HepG2 (cell line): ENCODE data around the gene CHRNB2. TPM values are rescaled to one million over a fixed set of nuclear protein-coding genes. Genes with fewer than 3 reads are reported as not detected.

Source experiments
- ATAC-seq: fragments of 200-7000 bp; cut with Tn5 transposase; 3 replicates; pipeline ENCODE4 v1.9.1; 2020; ENCODE audit warnings: mild to moderate bottlenecking, moderate library complexity
- BruUV-seq: library from RNA; stranded (reverse); fragments of 400-500 nt; replicated peaks from 2 replicates; lab custom pipeline; 2021; lab: Mats Ljungman, UMichigan
- CTCF ChIA-PET: fragments of 300-600 bp; formaldehyde crosslinking; extraction: SDS; loops from one replicate; lab custom pipeline; 2021; ENCODE audit warnings: low total read pairs, inconsistent platforms, low intra/inter-chr PET ratio; lab: Yijun Ruan, JAX
- POLR2A ChIA-PET: fragments of 350-600 bp; sonication (Branson Sonifier 250); formaldehyde crosslinking; loops from one replicate; lab custom pipeline; 2020; ENCODE audit warnings: antibody characterized with exemption, inconsistent platforms; lab: Yijun Ruan, JAX
- DNase-seq: peaks from one replicate; pipeline ENCODE4 v3.0.0-alpha.2; 2015; ENCODE audit warnings: low spot score
- FAIRE-seq: peaks from 3 replicates; lab custom pipeline; 2011; peaks lifted over from hg19 to GRCh38; lab: Jason Lieb, UNC
- H2AFZ ChIP-seq: one replicate; pipeline ENCODE4 v1.6.1; 2011; ENCODE audit warnings: low read length, inconsistent platforms
- H3K27ac ChIP-seq: fragments of 300-600 bp; 3 replicates; pipeline ENCODE4 v1.8.0; 2011; ENCODE audit warnings: mixed run types, mild to moderate bottlenecking, mixed read lengths, low read length, inconsistent platforms; ENCODE audit not compliant: insufficient read depth; ENCODE audit errors: extremely low read length
- H3K27me3 ChIP-seq, 2 experiments: fragments of 200-600 bp in 1 of 2; 2 replicates in 1 of 2; 3 replicates in 1 of 2; pipeline versions ENCODE4 v1.6.0 to v1.8.0; 2011; ENCODE audit warnings: low read length in 2 of 2, mild to moderate bottlenecking in 2 of 2, moderate library complexity in 2 of 2, inconsistent platforms in 1 of 2; ENCODE audit not compliant: insufficient read depth in 2 of 2, control insufficient read depth in 1 of 2
- H3K36me3 ChIP-seq, 2 experiments: fragments of 200-600 bp in 1 of 2; replicated peaks in 1 of 2; 2 replicates in 1 of 2; 3 replicates in 1 of 2; pipeline versions ENCODE4 v1.5.1 to v1.8.0; 2011; ENCODE audit warnings: low read length in 2 of 2, inconsistent platforms in 1 of 2; ENCODE audit not compliant: insufficient read depth in 2 of 2, control insufficient read depth in 1 of 2
- H3K4me1 ChIP-seq: 2 replicates; pipeline ENCODE4 v1.5.1; 2012; ENCODE audit warnings: low read length, inconsistent platforms; ENCODE audit not compliant: insufficient read depth
- H3K4me2 ChIP-seq: 2 replicates; pipeline ENCODE4 v1.6.0; 2011; ENCODE audit warnings: low read depth, low read length, inconsistent platforms
- H3K4me3 ChIP-seq, 3 experiments: fragments of 200-600 bp in 1 of 3; sonication (generic), shearing (Covaris generic) in 1 of 3; replicated peaks in 1 of 3; 2 replicates each; pipeline ENCODE4 v1.5.1; 2011 to 2016; ENCODE audit warnings: low read length in 3 of 3, inconsistent platforms in 2 of 3, low read depth in 2 of 3, mild to moderate bottlenecking in 2 of 3, control low read depth in 1 of 3, mixed read lengths in 1 of 3; ENCODE audit not compliant: insufficient read depth in 1 of 3
- H3K79me2 ChIP-seq: one replicate; pipeline ENCODE4 v1.6.1; 2011; ENCODE audit warnings: low read length, inconsistent platforms; ENCODE audit not compliant: insufficient read depth
- H3K9ac ChIP-seq: 2 replicates; pipeline ENCODE4 v1.6.0; 2011; ENCODE audit warnings: mild to moderate bottlenecking, low read depth, low read length, inconsistent platforms; ENCODE audit not compliant: insufficient read depth
- H3K9me3 ChIP-seq: 2 replicates; pipeline ENCODE4 v1.5.1; 2012; ENCODE audit warnings: mild to moderate bottlenecking, low read length
- H4K20me1 ChIP-seq: 2 replicates; pipeline ENCODE4 v1.6.0; 2011; ENCODE audit warnings: inconsistent platforms, mild to moderate bottlenecking, low read length, moderate library complexity; ENCODE audit not compliant: insufficient read depth
- ARID2 ChIP-seq: sonication (generic); formaldehyde crosslinking; IDR thresholded peaks from 2 replicates; pipeline ENCODE4 v1.8.1; 2022; ENCODE audit warnings: mild to moderate bottlenecking, missing genetic modification reagents, borderline replicate concordance
- ETV5 ChIP-seq: IDR thresholded peaks from 2 replicates; pipeline ENCODE4 v1.6.1; 2018; ENCODE audit warnings: missing biosample characterization, missing genetic modification reagents, inconsistent platforms, borderline replicate concordance
- GATAD2A ChIP-seq: IDR thresholded peaks from 2 replicates; pipeline ENCODE4 v1.6.1; 2016
- GZF1 ChIP-seq: sonication (generic); formaldehyde crosslinking; IDR thresholded peaks from 2 replicates; pipeline ENCODE4 v1.5.1; 2020; ENCODE audit warnings: mild to moderate bottlenecking, missing genetic modification reagents
- MTF1 ChIP-seq: sonication (generic); formaldehyde crosslinking; IDR thresholded peaks from 2 replicates; pipeline ENCODE4 v1.5.0; 2020; ENCODE audit warnings: missing genetic modification reagents
- PRDM4 ChIP-seq: sonication (generic); formaldehyde crosslinking; IDR thresholded peaks from 2 replicates; pipeline ENCODE4 v1.9.0; 2021; ENCODE audit warnings: missing genetic modification reagents, borderline replicate concordance
- RAD21 ChIP-seq: fragments of 450-650 bp; formaldehyde crosslinking; IDR thresholded peaks from 2 replicates; pipeline ENCODE4 v1.5.0; 2020; ENCODE audit warnings: mild to moderate bottlenecking
- SALL1 ChIP-seq: sonication (generic); formaldehyde crosslinking; IDR thresholded peaks from 2 replicates; pipeline ENCODE4 v1.8.0; 2022; ENCODE audit warnings: mild to moderate bottlenecking, missing genetic modification reagents
- SOX13 ChIP-seq, 3 experiments: fragments of 450-650 bp in 1 of 3; sonication (generic) in 1 of 3; formaldehyde crosslinking in 1 of 3; IDR thresholded peaks in 2 of 3; conservative IDR thresholded peaks in 1 of 3; 2 replicates each; pipeline versions ENCODE4 v1.5.0 to v1.6.1; 2016 to 2020; ENCODE audit warnings: antibody characterized with exemption in 1 of 3, mild to moderate bottlenecking in 1 of 3, missing compliant biosample characterization in 1 of 3, missing genetic modification reagents in 1 of 3, moderate library complexity in 1 of 3
- ZFX ChIP-seq: sonication (generic); formaldehyde crosslinking; IDR thresholded peaks from 2 replicates; pipeline ENCODE4 v1.4.0; 2020; ENCODE audit warnings: mild to moderate bottlenecking, low read depth, missing genetic modification reagents, moderate library complexity
- ZNF670 ChIP-seq: sonication (generic); formaldehyde crosslinking; IDR thresholded peaks from 2 replicates; pipeline ENCODE4 v1.8.0; 2022; ENCODE audit warnings: mild to moderate bottlenecking, missing genetic modification reagents, borderline replicate concordance
- ZNF850 ChIP-seq: sonication (generic); formaldehyde crosslinking; conservative IDR thresholded peaks from 2 replicates; pipeline ENCODE4 v1.9.0; 2021; ENCODE audit warnings: mild to moderate bottlenecking, missing genetic modification reagents
- ZSCAN30 ChIP-seq: sonication (generic); formaldehyde crosslinking; IDR thresholded peaks from 2 replicates; pipeline ENCODE4 v1.5.0; 2020; ENCODE audit warnings: mild to moderate bottlenecking, missing genetic modification reagents
- WGBS: methylation state at CpG from one replicate; pipeline ENCODE4 v1.1.6; 2017; ENCODE audit warnings: low lambda C conversion rate; 5-methylcytosine and 5-hydroxymethylcytosine counted together
- in situ Hi-C: cut with HindIII; loops from 2 replicates; pipeline ENCODE4 v1.10.0; 2017; ENCODE audit warnings: low pct_unique_long_range_greater_than_20kb; ENCODE audit not compliant: extremely low pct_ligation_motif_present
- intact Hi-C: fragments of 100-400 bp; cut with micrococcal nuclease; formaldehyde crosslinking; loops from one replicate; pipeline ENCODE4 v1.10.0; 2022; ENCODE audit not compliant: unreplicated experiment
- polyA plus RNA-seq, 8 experiments: library from polyadenylated mRNA; depleted of rRNA in 3 of 8; stranded (reverse) in 7 of 8; unstranded in 1 of 8; fragments of >200 nt; fragmentation: Illumina TruSeq in 4 of 8; extraction: Trizol in 4 of 8; gene quantifications; 2 replicates each; pipeline versions ENCODE4 v1.2.1 to v1.2.3, GENCODE V29; 2011 to 2016; ENCODE audit warnings: low read depth in 4 of 8, missing spikeins in 1 of 8, mixed read lengths in 1 of 8; ENCODE audit not compliant: insufficient read depth in 1 of 8
- total RNA-seq, 5 experiments: library from RNA; depleted of rRNA; stranded (reverse); fragments of >200 nt; fragmentation: Illumina TruSeq; extraction: Trizol; gene quantifications; 2 replicates each; pipeline ENCODE4 v1.2.3, GENCODE V29; 2016; ENCODE audit warnings: low read depth in 1 of 5
- TF ChIP-seq, protein P1 (sequence below): sonication (generic); formaldehyde crosslinking; IDR thresholded peaks from 2 replicates; pipeline ENCODE4 v1.4.0; 2020; ENCODE audit warnings: missing genetic modification reagents
- TF ChIP-seq, protein P2 (sequence below): sonication (generic); formaldehyde crosslinking; IDR thresholded peaks from 2 replicates; pipeline ENCODE4 v1.8.1; 2023; ENCODE audit warnings: mild to moderate bottlenecking, moderate library complexity, missing genetic modification reagents
- TF ChIP-seq, protein P3 (sequence below): sonication (generic); formaldehyde crosslinking; IDR thresholded peaks from 2 replicates; pipeline ENCODE4 v1.8.0; 2022; ENCODE audit warnings: low read depth, missing genetic modification reagents

Gene CHRNB2
- total and polyA plus RNA-seq, 2 of the 13 experiments (the other 11 are each of a cell fraction or from before 2014, with no cell fraction given): 0.03 to 0.07 TPM

GRCh38 chr1:154559466-154560044 is 8.0 kb upstream of the CHRNB2 start:
- Histone ChIP-seq H4K20me1 (no peaks in the 10 kb centered on the region; the same call in 1 of the 2 replicates), H3K36me3 (peaks cover 10 to 16% of the 10 kb centered on the region in 2 experiments), H3K9me3 (no peaks in the 10 kb centered on the region), H3K4me3 (peak overlapping the region; percentile 19 to 91 (median 59)), H3K27me3 (no peaks in the 10 kb centered on the region; a peak in 1 of 5 replicates), H3K79me2 (peaks cover 32% of the 10 kb centered on the region), H3K27ac (peak overlapping the region; percentile 76), H3K4me1 (peaks cover 34% of the 10 kb centered on the region), H3K9ac (peak overlapping the region; percentile 66), H3K4me2 (peak overlapping the region; percentile 94), H2AFZ (peak overlapping the region; percentile 29)
- ATAC-seq (peak; percentile 84), FAIRE-seq (peak; percentile 86), DNase-seq (peak; percentile 85)
- POLR2A ChIA-PET: interaction anchor here (0.6 to 1.1 kb wide), 13 partner anchors 8 to 714 kb away, joined by 3 to 6 read pairs (median 4); partner anchors contain the start of genes CHRNB2, CLK2 and ZBTB7B
- intact Hi-C loops (loop anchor here (1.0 to 5.0 kb wide), 6 partner anchors 25 to 443 kb away; partner anchors contain the start of genes ADAR and ZBTB7B), in situ Hi-C loops (loop anchor here (10.0 kb wide), 2 partner anchors 205 to 315 kb away; partner anchors contain the start of gene KCNN3)
- no TSS peak for BruUV-seq
- CTCF ChIA-PET: interaction anchor here (1.6 to 2.4 kb wide), 3 partner anchors 69 to 201 kb away, joined by 3 to 13 read pairs (median 9); no protein-coding TSS in a partner anchor
- WGBS: 5% methylated on average over 11 of the region's 13 CpGs
- TF ChIP-seq RAD21 (CRISPR knock-in tag): peak; percentile 91
- no peak for TF ChIP-seq SALL1 (CRISPR knock-in tag)
- no peak for TF ChIP-seq MTF1 (CRISPR knock-in tag)
- TF ChIP-seq, protein P1, sequence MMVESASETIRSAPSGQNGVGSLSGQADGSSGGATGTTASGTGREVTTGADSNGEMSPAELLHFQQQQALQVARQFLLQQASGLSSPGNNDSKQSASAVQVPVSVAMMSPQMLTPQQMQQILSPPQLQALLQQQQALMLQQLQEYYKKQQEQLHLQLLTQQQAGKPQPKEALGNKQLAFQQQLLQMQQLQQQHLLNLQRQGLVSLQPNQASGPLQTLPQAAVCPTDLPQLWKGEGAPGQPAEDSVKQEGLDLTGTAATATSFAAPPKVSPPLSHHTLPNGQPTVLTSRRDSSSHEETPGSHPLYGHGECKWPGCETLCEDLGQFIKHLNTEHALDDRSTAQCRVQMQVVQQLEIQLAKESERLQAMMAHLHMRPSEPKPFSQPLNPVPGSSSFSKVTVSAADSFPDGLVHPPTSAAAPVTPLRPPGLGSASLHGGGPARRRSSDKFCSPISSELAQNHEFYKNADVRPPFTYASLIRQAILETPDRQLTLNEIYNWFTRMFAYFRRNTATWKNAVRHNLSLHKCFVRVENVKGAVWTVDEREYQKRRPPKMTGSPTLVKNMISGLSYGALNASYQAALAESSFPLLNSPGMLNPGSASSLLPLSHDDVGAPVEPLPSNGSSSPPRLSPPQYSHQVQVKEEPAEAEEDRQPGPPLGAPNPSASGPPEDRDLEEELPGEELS: no peak
- no peak for TF ChIP-seq SOX13 (IDR thresholded peaks at IDR 0.05)
- TF ChIP-seq SOX13 (CRISPR knock-in tag; conservative IDR thresholded peaks at IDR 0.05 in 1 of 2, IDR thresholded peaks at IDR 0.05 in 1 of 2): no peak; a peak in 1 of 4 replicates
- TF ChIP-seq ARID2 (CRISPR knock-in tag): no peak
- TF ChIP-seq PRDM4: no peak
- TF ChIP-seq, protein P2, sequence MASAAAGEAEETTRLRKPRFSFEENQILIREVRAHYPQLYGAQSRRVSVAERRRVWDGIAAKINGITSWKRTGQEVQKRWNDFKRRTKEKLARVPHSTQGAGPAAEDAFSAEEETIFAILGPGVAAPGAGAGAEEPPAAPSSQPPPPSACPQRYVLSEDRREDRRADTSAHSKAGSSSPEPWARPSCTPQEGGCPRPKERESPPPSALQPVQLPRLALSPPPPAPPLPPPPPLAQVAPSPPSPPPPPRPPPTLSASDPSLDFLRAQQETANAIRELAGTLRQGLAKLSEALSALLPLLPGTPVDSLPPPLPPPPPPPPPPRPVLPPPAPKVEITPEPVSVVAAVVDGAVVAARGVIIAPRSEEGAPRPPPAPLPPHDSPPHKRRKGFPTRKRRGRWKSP (CRISPR knock-in tag): no peak
- no peak for TF ChIP-seq ZNF850 (CRISPR knock-in tag)
- TF ChIP-seq ZSCAN30 (CRISPR knock-in tag): no peak
- TF ChIP-seq GZF1 (CRISPR knock-in tag): no peak
- TF ChIP-seq ETV5 (CRISPR knock-in tag): 0 out of 2 replicates have a peak, but pooled peaks have one; percentile 14
- TF ChIP-seq, protein P3, sequence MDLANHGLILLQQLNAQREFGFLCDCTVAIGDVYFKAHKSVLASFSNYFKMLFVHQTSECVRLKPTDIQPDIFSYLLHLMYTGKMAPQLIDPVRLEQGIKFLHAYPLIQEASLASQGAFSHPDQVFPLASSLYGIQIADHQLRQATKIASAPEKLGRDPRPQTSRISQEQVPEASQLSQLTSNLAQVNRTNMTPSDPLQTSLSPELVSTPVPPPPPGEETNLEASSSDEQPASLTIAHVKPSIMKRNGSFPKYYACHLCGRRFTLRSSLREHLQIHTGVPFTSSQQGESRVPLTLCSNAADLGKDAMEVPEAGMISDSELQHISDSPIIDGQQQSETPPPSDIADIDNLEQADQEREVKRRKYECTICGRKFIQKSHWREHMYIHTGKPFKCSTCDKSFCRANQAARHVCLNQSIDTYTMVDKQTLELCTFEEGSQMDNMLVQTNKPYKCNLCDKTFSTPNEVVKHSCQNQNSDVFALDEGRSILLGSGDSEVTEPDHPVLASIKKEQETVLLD (CRISPR knock-in tag): no peak
- TF ChIP-seq ZFX (CRISPR knock-in tag): peak; percentile 54
- TF ChIP-seq ZNF670 (CRISPR knock-in tag): no peak
- peak; percentile 28; the same call in 1 of the 2 replicates for TF ChIP-seq GATAD2A (CRISPR knock-in tag)
